22Rv1 (cell line): ENCODE measurements around the gene SLX4IP.

Source experiments
- H3K27ac ChIP-seq: fragments of 450-650 bp; 2 replicates; pipeline ENCODE4 v1.5.1; 2017
- ZFX ChIP-seq: fragments of 450-650 bp; IDR thresholded peaks from 2 replicates; pipeline ENCODE4 v1.6.1; 2017; ENCODE audit warnings: antibody characterized with exemption, borderline replicate concordance
- TF ChIP-seq, protein P1 (sequence below): fragments of 450-650 bp; IDR thresholded peaks from 2 replicates; pipeline ENCODE4 v1.5.1; 2017; ENCODE audit warnings: mild to moderate bottlenecking

SLX4IP gene

DNA sequence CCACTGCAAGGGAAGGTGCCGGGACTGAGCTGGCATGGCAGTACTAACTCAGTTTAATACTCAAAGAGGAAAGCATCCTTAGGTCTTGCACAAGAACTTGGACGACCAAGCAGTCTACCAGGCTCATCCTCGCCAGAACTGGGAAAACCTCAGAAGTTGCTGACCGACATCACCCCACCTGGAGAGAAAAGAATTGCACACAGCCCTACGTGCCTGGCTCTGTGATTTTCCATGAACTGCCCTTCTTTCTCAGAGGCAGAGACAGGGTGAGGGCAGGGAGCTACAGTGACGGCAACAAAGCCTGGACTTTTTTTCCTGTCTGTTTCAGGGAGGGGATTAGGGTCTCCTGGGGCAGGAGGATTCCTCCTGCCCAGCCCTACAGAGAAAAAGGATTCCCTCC, 230.7 kb downstream of the SLX4IP start:
- TF ChIP-seq, protein P1, sequence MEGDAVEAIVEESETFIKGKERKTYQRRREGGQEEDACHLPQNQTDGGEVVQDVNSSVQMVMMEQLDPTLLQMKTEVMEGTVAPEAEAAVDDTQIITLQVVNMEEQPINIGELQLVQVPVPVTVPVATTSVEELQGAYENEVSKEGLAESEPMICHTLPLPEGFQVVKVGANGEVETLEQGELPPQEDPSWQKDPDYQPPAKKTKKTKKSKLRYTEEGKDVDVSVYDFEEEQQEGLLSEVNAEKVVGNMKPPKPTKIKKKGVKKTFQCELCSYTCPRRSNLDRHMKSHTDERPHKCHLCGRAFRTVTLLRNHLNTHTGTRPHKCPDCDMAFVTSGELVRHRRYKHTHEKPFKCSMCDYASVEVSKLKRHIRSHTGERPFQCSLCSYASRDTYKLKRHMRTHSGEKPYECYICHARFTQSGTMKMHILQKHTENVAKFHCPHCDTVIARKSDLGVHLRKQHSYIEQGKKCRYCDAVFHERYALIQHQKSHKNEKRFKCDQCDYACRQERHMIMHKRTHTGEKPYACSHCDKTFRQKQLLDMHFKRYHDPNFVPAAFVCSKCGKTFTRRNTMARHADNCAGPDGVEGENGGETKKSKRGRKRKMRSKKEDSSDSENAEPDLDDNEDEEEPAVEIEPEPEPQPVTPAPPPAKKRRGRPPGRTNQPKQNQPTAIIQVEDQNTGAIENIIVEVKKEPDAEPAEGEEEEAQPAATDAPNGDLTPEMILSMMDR = no peak
- no peak for TF ChIP-seq ZFX

GRCh38 chr20:10666221-10667076, 231.3 kb downstream of the SLX4IP start:
- no peak overlapping the region for H3K27ac ChIP-seq
- no peak for TF ChIP-seq ZFX
- TF ChIP-seq, protein P1 = no peak

More for the DNA sequence above, 230.7 kb downstream of the SLX4IP start:
- H3K27ac ChIP-seq = no peak overlapping the region

DNA sequence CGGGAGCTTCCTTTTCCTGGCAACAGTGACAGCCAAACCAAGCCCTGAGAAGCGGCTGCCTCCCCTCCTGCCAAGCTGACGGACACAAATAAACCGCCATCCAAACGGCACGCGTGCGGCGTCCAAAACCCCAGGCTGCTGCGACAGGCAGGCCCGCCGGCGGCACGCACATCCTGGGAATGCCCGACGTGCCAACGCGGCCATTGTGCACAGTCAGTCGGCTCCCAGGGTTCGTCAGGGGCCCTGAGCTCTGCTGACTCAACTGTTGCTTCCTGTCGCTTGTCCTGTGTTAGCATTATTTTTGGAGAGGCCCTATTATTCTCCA, 231.9 kb downstream of the SLX4IP start:
- H3K27ac ChIP-seq = no peak overlapping the region

DNA sequence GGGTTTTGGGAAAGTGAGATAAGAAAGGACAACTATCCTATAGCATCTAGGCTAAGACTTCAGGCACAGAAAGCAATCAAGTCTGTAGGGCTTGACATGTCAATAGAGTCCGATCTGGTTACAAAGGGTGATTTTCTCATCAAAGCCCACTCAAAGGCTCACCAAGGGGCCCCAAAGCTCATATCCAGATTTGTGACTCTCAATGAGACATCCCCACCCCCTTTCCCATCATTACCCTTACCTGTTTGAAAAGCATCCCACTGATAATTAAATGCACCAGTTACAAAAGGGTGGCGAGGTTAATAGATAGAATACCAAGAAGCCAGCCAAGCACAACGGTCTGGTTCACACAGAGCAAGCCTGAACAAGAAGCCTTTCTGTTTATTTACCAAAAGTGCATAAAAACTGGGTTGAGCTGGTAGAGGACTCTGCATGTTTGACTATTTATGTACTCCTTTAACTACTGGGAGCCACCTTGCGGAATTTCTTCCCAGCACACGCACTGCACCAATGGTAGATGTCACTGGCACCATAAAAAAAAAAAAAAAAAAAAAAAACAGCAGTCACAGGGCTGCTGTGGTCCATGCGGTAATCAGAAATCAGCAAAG, 232.6 kb downstream of the SLX4IP start:
- TF ChIP-seq, protein P1 = no peak
- TF ChIP-seq ZFX = no peak

More for the DNA sequence above, 231.9 kb downstream of the SLX4IP start:
- TF ChIP-seq ZFX = no peak
- TF ChIP-seq, protein P1 = no peak

GRCh38 chr20:10668677-10669368, 233.7 kb downstream of the SLX4IP start:
- TF ChIP-seq, protein P1 = no peak

More for the DNA sequence above, 232.6 kb downstream of the SLX4IP start:
- H3K27ac ChIP-seq = no peak overlapping the region

DNA sequence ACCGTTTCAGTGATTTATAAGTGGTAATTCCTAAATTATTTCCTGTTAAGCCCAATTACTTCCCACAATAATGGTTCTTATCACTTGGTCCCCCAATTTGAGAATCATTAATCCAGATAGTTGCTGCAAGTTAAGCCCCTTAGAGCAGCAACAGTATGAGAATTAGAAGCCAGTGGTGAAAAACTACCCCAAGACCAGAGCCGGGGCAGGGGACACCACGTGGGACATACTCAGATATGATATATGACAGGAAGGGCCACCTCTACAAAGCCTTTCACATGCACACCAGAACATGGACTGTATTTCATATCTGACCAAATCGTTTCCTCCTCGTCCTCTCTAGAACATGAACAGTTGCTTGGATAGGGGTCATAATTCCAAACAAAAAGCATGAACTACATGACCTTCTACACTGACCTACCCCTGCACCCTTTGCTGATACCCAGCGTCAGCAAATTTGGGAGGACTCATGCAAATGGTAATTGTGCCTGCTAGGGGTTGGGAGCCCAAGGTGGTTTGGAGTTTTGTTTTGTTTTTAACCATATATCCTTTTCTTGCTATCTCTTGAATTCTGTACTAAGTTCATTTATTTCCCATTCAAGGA, 234.8 kb downstream of the SLX4IP start:
- no peak overlapping the region for H3K27ac ChIP-seq
- TF ChIP-seq ZFX = no peak
- TF ChIP-seq, protein P1 = no peak

More at GRCh38 chr20:10668677-10669368, 233.7 kb downstream of the SLX4IP start:
- no peak overlapping the region for H3K27ac ChIP-seq
